HCEC 1CT (cell line): ENCODE measurements around the gene ICAM1.

ENCODE experiments used
- DNase-seq: peaks from one replicate; pipeline ENCODE4 v3.0.0-alpha.2; 2017

ICAM1 gene

DNA sequence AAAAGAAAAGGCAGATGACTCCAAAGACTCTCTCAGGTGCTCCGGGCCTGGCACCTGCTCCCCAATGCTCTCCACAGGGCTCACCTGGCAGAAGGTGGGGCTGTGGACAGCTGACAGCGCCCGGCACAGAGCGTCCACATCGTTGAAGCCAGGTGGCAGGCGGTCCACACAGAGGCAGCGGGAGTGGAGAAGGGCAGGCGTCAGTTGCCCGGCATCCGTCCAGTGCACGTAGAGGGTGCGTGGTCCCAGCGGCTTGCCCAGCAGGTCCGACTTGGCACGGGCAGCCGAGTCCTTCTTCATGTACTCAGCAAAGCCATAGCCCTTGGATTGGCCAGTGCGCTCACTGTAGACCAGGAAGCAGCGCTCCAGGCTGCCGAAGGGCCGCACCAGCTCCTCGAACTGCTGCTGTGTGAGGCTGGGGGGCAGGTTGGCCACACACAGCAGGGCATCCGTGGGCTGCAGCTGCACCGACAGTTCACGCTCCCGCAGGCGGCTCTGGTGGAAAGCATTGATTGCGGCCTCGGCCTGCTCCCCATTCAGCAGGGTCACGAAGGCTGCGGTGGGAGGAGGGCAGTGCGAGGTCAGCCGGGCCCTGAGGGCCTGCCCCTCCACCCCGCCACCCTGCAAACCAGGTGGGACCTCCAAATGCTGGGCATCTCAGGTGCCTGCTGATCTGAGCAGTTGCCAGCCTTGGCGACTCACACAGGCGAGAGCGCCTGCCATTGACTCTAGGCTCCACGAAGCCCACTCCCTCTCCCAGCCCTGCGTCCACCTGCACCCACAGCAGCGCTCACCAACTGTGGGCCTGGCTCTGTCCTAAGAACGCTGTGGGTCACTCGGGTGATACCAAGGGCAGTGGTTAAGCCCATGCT, 57.9 kb downstream of the ICAM1 start:
- no peak for DNase-seq

- no peak for DNase-seq
Measured at GRCh38 chr19:10329555-10329954, 58.6 kb downstream of the ICAM1 start.

DNA sequence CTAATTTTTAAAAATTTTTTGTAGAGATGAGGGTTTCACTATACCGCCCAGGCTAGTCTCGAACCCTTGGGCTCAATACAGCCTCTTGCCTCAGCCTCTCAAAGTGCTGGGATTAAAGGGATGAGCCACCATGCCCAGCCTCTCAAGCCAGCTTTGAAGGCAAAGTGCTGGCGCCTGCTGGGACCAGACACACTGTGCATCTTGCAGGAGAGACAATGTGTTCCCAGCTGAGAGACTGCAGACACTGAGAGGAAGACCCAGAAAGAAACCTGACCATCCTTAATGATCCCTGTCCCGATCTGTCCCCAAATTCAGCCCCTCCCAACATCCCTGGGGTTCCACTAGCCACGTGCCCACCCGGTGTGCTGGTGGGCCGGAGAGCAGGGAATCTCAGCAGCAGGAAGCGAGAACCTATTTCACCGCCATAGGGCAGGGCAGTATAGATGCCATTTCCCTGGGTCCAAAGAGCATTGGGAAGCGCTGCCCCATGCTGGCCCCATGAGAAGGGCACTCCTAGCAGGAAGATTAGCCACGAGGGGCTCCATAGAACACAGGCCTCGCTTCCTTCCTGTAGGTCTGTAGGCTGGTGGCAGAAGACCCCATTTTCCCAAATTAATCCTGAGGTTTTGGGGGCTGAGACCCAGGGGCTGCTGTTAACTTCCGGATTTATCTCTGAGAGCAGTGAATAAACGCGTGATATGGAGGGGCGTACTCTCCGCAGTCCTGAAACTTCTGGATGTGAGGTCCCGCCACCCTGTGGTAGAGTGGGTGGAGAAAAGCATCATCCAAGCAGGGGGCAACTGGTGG, 61.4 kb downstream of the ICAM1 start:
- DNase-seq: no peak

DNA sequence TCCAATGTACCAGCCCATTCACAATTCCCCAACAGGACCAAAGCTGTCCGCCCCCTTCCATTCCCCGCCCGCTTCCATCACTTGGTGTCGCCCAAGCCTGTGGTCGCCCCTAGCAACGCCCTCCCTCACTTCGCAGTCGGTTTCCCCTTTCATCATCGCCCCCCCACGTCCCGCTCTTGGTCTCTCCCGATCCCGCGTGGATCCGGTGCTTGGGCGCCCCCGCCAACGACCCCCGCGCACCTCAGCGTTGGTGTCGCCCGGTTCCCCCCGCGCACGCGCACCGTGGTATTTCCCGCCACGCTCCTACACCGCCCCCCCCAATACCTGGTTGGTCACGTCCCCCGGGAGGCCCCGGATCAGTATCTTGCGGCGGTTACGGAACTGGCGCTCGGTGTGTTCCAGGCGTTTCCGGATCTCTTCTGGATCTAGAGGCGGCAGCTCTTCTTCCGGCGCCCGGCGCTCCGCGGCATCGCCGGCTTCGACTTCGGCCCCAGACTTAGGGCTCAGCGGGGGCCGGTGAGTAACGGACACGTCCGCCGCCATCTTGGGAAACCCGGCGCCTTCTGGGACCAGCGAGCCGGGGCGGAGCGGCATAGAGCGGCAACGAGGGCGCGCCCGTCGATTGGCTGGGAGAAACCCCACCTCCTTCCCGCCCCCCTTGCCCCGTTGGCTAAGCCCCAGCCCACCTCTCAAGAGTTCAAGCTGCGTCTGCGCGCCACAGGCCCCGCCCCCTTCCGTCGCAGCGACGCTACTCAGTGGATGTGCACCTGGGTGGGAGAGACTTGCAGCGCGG, 62.2 kb downstream of the ICAM1 start, which contains the start of gene RAVER1:
Gene RAVER1, minus strand, starts transcription at position 565 of the 793 bp plus-strand sequence. Its CDS starts 22 bp downstream, at position 543.
- peak; percentile 97 for DNase-seq

DNA sequence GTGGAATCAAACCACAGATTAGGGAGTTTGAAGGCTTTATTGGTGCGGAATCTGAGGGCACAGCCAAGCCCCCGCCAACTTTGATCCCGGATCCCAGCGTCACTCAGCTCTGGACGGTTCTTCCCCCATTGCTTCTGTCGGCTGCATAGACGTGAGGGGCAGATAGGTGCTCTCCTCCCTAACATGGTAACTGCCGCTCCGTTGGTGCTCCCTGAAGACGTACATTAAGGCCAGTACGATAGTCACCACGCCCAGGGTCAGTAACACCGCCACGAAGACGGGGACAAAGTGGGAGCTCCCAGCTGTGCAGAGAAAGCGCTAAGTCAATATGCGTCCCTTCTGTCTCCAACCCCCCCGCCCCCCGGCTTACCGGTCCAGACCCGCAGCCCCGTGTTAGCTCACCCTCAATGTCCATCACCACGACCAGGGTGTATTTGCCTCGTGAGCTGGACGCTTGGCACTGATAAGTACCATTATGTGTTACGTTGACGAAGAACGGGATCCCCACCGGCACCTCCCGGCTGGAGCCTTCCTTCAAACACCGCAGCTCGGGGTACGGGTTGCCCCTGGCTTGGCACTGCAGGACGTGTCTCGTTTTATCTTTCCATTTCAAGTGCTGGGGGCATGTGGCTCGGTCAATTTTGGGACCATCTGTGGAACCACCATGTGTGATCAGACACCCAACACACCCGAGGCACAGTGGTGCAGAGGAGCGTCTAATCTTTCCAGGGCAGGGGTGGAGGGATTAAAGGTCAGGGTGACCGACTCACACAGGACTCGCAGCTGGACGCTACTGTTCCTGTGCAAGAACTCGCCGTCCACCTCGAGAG, 63.1 kb downstream of the ICAM1 start:
- no peak for DNase-seq

- DNase-seq: peak; percentile 96
Measured at GRCh38 chr19:10334588-10335351, 63.9 kb downstream of the ICAM1 start.

- no peak for DNase-seq
Measured at GRCh38 chr19:10335352-10335985, 64.5 kb downstream of the ICAM1 start.
